ENCODE data around the gene ZFPL1. TPM values are rescaled to one million over a fixed set of nuclear protein-coding genes. Genes with fewer than 3 reads are reported as not detected.

Gene ZFPL1
- 10 to 100 TPM; 26.6 to 27.5 TPM for total RNA-seq

GRCh38 chr11:65083834-65084597 lies at the start of gene ZFPL1, which contains the start of gene CDCA5:
TSS of gene ZFPL1 (plus strand) at chr11:65084222. CDS start at chr11:65084699, 477 bp downstream.
TSS of gene CDCA5 (minus strand) at chr11:65084040. CDS start at chr11:65083978, 62 bp downstream.

GRCh38 chr11:65040847-65041622 lies 43.0 kb upstream of the ZFPL1 start, which contains the start of gene SAC3D1:
TSS of gene SAC3D1 (plus strand) at chr11:65041210. CDS start at chr11:65041293, 83 bp downstream.

GRCh38 chr11:65058419-65059054 lies 25.5 kb upstream of the ZFPL1 start, which contains the start of gene NAALADL1:
TSS of gene NAALADL1 (minus strand) at chr11:65058553. CDS start at chr11:65058521, 32 bp downstream.

GRCh38 chr11:65095974-65096806 lies 12.2 kb downstream of the ZFPL1 start, which contains the start of gene VPS51:
TSS of gene VPS51 (plus strand) at chr11:65096214. CDS start at chr11:65096251, 37 bp downstream.

GRCh38 chr11:65111744-65112545 lies 27.9 kb downstream of the ZFPL1 start, which contains the start of gene TM7SF2:
TSS of gene TM7SF2 (plus strand) at chr11:65111872. CDS start at chr11:65112016, 144 bp downstream.

GRCh38 chr11:65117206-65118096 lies 33.4 kb downstream of the ZFPL1 start, which contains the start of gene ZNHIT2:
TSS of gene ZNHIT2 (minus strand) at chr11:65117701. CDS start at chr11:65117653, 48 bp downstream.

GRCh38 chr11:65121865-65122696 lies 38.1 kb downstream of the ZFPL1 start, which contains the start of the genes FAU and MRPL49:
TSS of gene FAU (minus strand) at chr11:65122134. CDS start at chr11:65121813, 321 bp downstream.
TSS of gene MRPL49 (plus strand) at chr11:65122321. CDS start at chr11:65122347, 26 bp downstream.

GRCh38 chr11:65134240-65134951 lies 50.4 kb downstream of the ZFPL1 start, which contains the start of gene SYVN1:
TSS of gene SYVN1 (minus strand) at chr11:65134519. CDS start at chr11:65133601, 918 bp downstream.

Small RNAs within 50 kb of the gene (microRNA-seq; reads per million reads assigned to microRNA genes)
- gene MIR6751 (ENCODE audit: borderline microRNAs expressed, borderline replicate concordance) = not detected

Other genes starting within 250 kb of the ZFPL1 start
- gene CDC42BPG, start 239.6 kb upstream of the ZFPL1 start, total RNA-seq = 1 to 10 TPM; 1.8 to 2.2 TPM
- 100 to 1,000 TPM; 114 to 120 TPM for gene EHD1, start 205.6 kb upstream of the ZFPL1 start, total RNA-seq
- 10 to 100 TPM; 31.0 to 32.6 TPM for gene ATG2A, start 167.0 kb upstream of the ZFPL1 start, total RNA-seq
- gene PPP2R5B, start 159.5 kb upstream of the ZFPL1 start, total RNA-seq = 10 to 100 TPM; 19.8 to 20.3 TPM
- not detected for gene GPHA2, start 148.3 kb upstream of the ZFPL1 start, total RNA-seq
- gene MAJIN, start 112.1 kb upstream of the ZFPL1 start, total RNA-seq = under 1 TPM; 0.20 to 0.36 TPM
- under 1 TPM in 1 of 2 experiments, not detected in 1; 0.19 TPM for gene BATF2, start 87.3 kb upstream of the ZFPL1 start, total RNA-seq
- gene ARL2, start 70.1 kb upstream of the ZFPL1 start, total RNA-seq = 10 to 100 TPM; 49.1 to 54.1 TPM
- gene SNX15, start 56.8 kb upstream of the ZFPL1 start, total RNA-seq = 10 to 100 TPM; 25.9 to 27.5 TPM
- gene SAC3D1, start 43.0 kb upstream of the ZFPL1 start, total RNA-seq = 10 to 100 TPM; 29.0 to 29.6 TPM
- 10 to 100 TPM; 11.8 to 12.4 TPM for gene NAALADL1, start 25.7 kb upstream of the ZFPL1 start, total RNA-seq
- gene CDCA5, start 182 bp upstream of the ZFPL1 start, total RNA-seq = 10 to 100 TPM; 72.9 to 77.5 TPM
- gene VPS51, start 12.0 kb downstream of the ZFPL1 start, total RNA-seq = 100 to 1,000 TPM; 167 to 172 TPM
- 10 to 100 TPM; 27.8 to 28.5 TPM for gene TM7SF2, start 27.6 kb downstream of the ZFPL1 start, total RNA-seq
- gene ZNHIT2, start 33.5 kb downstream of the ZFPL1 start, total RNA-seq = 1 to 10 TPM; 7.7 to 9.4 TPM
- 1,000 to 10,000 TPM; 1,282 to 1,325 TPM for gene FAU, start 37.9 kb downstream of the ZFPL1 start, total RNA-seq
- gene MRPL49, start 38.1 kb downstream of the ZFPL1 start, total RNA-seq = 10 to 100 TPM; 40.9 to 42.2 TPM
- 10 to 100 TPM; 39.2 to 43.4 TPM for gene SYVN1, start 50.3 kb downstream of the ZFPL1 start, total RNA-seq
- gene SPDYC, start 86.0 kb downstream of the ZFPL1 start, total RNA-seq = not detected
- gene CAPN1, start 97.7 kb downstream of the ZFPL1 start, total RNA-seq = 100 to 1,000 TPM; 161 to 168 TPM
- 10 to 100 TPM; 35.9 to 37.6 TPM for gene POLA2, start 177.7 kb downstream of the ZFPL1 start, total RNA-seq
- under 1 TPM in 1 of 2 experiments, not detected in 1; 0.48 TPM for gene CDC42EP2, start 230.6 kb downstream of the ZFPL1 start, total RNA-seq
- 10 to 100 TPM; 61.1 to 61.9 TPM for gene DPF2, start 249.6 kb downstream of the ZFPL1 start, total RNA-seq